Liver (tissue), 9 donors: Measurements from ENCODE around the gene TBC1D13. TPM values are rescaled to one million over a fixed set of nuclear protein-coding genes. Genes with fewer than 3 reads are reported as not detected.

Source experiments
- DNase-seq: peaks from one replicate; pipeline ENCODE4 v3.0.0-alpha.2; 2017; ENCODE audit warnings: low spot score
- H3K27ac ChIP-seq, 2 donors: one replicate each; pipeline ENCODE4 v1.7.0; 2013; ENCODE audit warnings: inconsistent platforms in 2 of 2, low read length in 2 of 2, control low read depth in 1 of 2, low read depth in 1 of 2, mild to moderate bottlenecking in 1 of 2
- H3K27me3 ChIP-seq, 4 donors: one replicate each; pipeline versions ENCODE4 v1.6.1 to v1.7.0; 2013; ENCODE audit warnings: low read length in 3 of 4, inconsistent platforms in 1 of 4, mild to moderate bottlenecking in 1 of 4, moderate library complexity in 1 of 4; ENCODE audit not compliant: control insufficient read depth in 4 of 4, insufficient read depth in 4 of 4
- H3K36me3 ChIP-seq, 4 donors: one replicate each; pipeline versions ENCODE4 v1.6.1 to v1.7.0; 2013; ENCODE audit warnings: low read length in 3 of 4, mild to moderate bottlenecking in 3 of 4, low read depth in 1 of 4, moderate library complexity in 1 of 4; ENCODE audit not compliant: control insufficient read depth in 4 of 4, insufficient read depth in 3 of 4
- H3K4me1 ChIP-seq, 4 donors: one replicate each; pipeline versions ENCODE4 v1.6.1 to v1.7.0; 2013; ENCODE audit warnings: low read length in 3 of 4, mild to moderate bottlenecking in 3 of 4, moderate library complexity in 1 of 4; ENCODE audit not compliant: control insufficient read depth in 4 of 4, insufficient read depth in 4 of 4
- H3K4me3 ChIP-seq, 3 donors: one replicate each; pipeline versions ENCODE4 v1.6.1 to v1.7.0; 2013; ENCODE audit warnings: low read length in 3 of 3, control low read depth in 1 of 3, low read depth in 1 of 3, mild to moderate bottlenecking in 1 of 3
- H3K9ac ChIP-seq, 2 donors: one replicate each; pipeline ENCODE4 v1.7.0; 2013; ENCODE audit warnings: low read length in 2 of 2, mild to moderate bottlenecking in 2 of 2, moderate library complexity in 2 of 2, control low read depth in 1 of 2, low read depth in 1 of 2
- H3K9me3 ChIP-seq, 4 donors: one replicate each; pipeline versions ENCODE4 v1.6.1 to v1.7.0; 2013; ENCODE audit warnings: low read length in 3 of 4; ENCODE audit not compliant: control insufficient read depth in 4 of 4
- EGR1 ChIP-seq, 2 donors: IDR thresholded peaks; 2 replicates each; pipeline ENCODE4 v1.6.1; 2016 to 2018; ENCODE audit warnings: antibody characterized with exemption in 2 of 2, low read depth in 2 of 2
- FOXA1 ChIP-seq: IDR thresholded peaks from 2 replicates; pipeline ENCODE4 v1.6.1; 2016; ENCODE audit warnings: antibody characterized with exemption
- GABPA ChIP-seq, 2 donors: IDR thresholded peaks in 1 of 2; conservative IDR thresholded peaks in 1 of 2; 2 replicates each; pipeline ENCODE4 v1.6.1; 2016; ENCODE audit warnings: antibody characterized with exemption in 2 of 2, mild to moderate bottlenecking in 1 of 2, moderate library complexity in 1 of 2
- HNF4A ChIP-seq, 2 donors: conservative IDR thresholded peaks; 2 replicates each; pipeline ENCODE4 v1.6.1; 2016; ENCODE audit warnings: antibody characterized with exemption in 2 of 2, mild to moderate bottlenecking in 2 of 2
- HNF4G ChIP-seq: IDR thresholded peaks from 2 replicates; pipeline ENCODE4 v1.6.1; 2016; ENCODE audit warnings: antibody characterized with exemption
- JUND ChIP-seq, 2 donors: IDR thresholded peaks; 2 replicates each; pipeline ENCODE4 v1.6.1; 2016; ENCODE audit warnings: antibody characterized with exemption in 2 of 2
- NR2F2 ChIP-seq: IDR thresholded peaks from 2 replicates; pipeline ENCODE4 v1.6.1; 2016; ENCODE audit warnings: antibody characterized with exemption
- RXRA ChIP-seq, 2 donors: IDR thresholded peaks; 2 replicates each; pipeline ENCODE4 v1.6.1; 2017 to 2018; ENCODE audit warnings: antibody characterized with exemption in 2 of 2, mild to moderate bottlenecking in 1 of 2
- TAF1 ChIP-seq: conservative IDR thresholded peaks from 2 replicates; pipeline ENCODE4 v1.6.1; 2016; ENCODE audit warnings: antibody characterized with exemption, mild to moderate bottlenecking
- YY1 ChIP-seq: IDR thresholded peaks from 2 replicates; pipeline ENCODE4 v1.6.1; 2016; ENCODE audit warnings: antibody characterized with exemption, mild to moderate bottlenecking
- WGBS: extraction: QIAGEN DNeasy Blood & Tissue Kit; methylation state at CpG from one replicate; pipeline ENCODE4 v1.1.7; 2013; 5-methylcytosine and 5-hydroxymethylcytosine counted together
- polyA plus RNA-seq, 2 donors: library from polyadenylated mRNA; stranded (reverse) in 1 of 2; unstranded in 1 of 2; fragments of 200-250 nt in 1 of 2; fragments of >200 nt in 1 of 2; fragmentation: Nextera tagmentation in 1 of 2; extraction: Ambion mirVana in 1 of 2; gene quantifications; one replicate each; pipeline versions ENCODE4 v1.2.1 to v1.2.3, GENCODE V29; 2013 to 2015
- total RNA-seq, 2 donors: library from RNA; depleted of rRNA; stranded (reverse); fragments of >200 nt; gene quantifications; one replicate each; pipeline ENCODE4 v1.2.3, GENCODE V29; 2014
- TF ChIP-seq, protein P1 (sequence below): IDR thresholded peaks from 2 replicates; pipeline ENCODE4 v1.6.1; 2016; ENCODE audit warnings: antibody characterized with exemption
- TF ChIP-seq, protein P2 (sequence below): fragments of 150-350 bp; IDR thresholded peaks from 2 replicates; pipeline ENCODE4 v1.5.1; 2017; ENCODE audit warnings: improper control_type of control experiment, low read depth, low read length; ENCODE audit not compliant: missing input control
- TF ChIP-seq, protein P3 (sequence below): IDR thresholded peaks from 2 replicates; pipeline ENCODE4 v1.6.1; 2016; ENCODE audit warnings: antibody characterized with exemption
- donor health status: healthy.
- donor health status: healthy.
- donor health status: healthy.
- donor health status: healthy.
- donor health status: healthy.

Gene TBC1D13
- total and polyA plus RNA-seq, 4 donors, result 6.3 to 11.7 (median 8.0) TPM

DNA sequence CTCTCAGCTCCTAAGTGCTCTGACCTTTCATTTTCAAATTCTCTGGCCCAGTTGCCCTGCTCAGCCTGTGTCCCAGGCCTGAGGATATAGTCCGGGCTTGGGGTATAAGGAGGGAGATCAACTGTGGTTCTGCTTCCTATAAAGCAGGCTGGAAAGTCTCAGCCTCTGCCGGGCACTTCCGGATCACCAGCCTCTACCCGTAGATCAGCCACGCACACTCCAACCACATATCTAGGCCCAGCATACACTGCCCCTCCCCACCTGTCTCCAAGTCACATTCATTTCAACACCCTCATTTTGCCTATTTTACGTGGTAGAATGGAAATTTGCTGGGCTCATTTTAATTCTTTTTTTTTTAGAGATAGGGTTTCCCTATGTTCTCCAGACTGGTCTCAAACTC, 18.4 kb upstream of the TBC1D13 start:
- H3K9ac ChIP-seq, result no peak overlapping the region
- WGBS, result 88% methylated on average over 6 of the region's 6 CpGs
- TF ChIP-seq HNF4G (no peak), YY1 (no peak), FOXA1 (no peak), NR2F2 (no peak), RXRA (IDR thresholded peaks at IDR 0.05) (no peak), TAF1 (no peak)
- TF ChIP-seq, protein P1, sequence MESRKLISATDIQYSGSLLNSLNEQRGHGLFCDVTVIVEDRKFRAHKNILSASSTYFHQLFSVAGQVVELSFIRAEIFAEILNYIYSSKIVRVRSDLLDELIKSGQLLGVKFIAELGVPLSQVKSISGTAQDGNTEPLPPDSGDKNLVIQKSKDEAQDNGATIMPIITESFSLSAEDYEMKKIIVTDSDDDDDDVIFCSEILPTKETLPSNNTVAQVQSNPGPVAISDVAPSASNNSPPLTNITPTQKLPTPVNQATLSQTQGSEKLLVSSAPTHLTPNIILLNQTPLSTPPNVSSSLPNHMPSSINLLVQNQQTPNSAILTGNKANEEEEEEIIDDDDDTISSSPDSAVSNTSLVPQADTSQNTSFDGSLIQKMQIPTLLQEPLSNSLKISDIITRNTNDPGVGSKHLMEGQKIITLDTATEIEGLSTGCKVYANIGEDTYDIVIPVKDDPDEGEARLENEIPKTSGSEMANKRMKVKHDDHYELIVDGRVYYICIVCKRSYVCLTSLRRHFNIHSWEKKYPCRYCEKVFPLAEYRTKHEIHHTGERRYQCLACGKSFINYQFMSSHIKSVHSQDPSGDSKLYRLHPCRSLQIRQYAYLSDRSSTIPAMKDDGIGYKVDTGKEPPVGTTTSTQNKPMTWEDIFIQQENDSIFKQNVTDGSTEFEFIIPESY, result no peak
- TF ChIP-seq, protein P2, sequence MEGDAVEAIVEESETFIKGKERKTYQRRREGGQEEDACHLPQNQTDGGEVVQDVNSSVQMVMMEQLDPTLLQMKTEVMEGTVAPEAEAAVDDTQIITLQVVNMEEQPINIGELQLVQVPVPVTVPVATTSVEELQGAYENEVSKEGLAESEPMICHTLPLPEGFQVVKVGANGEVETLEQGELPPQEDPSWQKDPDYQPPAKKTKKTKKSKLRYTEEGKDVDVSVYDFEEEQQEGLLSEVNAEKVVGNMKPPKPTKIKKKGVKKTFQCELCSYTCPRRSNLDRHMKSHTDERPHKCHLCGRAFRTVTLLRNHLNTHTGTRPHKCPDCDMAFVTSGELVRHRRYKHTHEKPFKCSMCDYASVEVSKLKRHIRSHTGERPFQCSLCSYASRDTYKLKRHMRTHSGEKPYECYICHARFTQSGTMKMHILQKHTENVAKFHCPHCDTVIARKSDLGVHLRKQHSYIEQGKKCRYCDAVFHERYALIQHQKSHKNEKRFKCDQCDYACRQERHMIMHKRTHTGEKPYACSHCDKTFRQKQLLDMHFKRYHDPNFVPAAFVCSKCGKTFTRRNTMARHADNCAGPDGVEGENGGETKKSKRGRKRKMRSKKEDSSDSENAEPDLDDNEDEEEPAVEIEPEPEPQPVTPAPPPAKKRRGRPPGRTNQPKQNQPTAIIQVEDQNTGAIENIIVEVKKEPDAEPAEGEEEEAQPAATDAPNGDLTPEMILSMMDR, result no peak
- TF ChIP-seq, protein P3, sequence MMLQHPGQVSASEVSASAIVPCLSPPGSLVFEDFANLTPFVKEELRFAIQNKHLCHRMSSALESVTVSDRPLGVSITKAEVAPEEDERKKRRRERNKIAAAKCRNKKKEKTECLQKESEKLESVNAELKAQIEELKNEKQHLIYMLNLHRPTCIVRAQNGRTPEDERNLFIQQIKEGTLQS, result no peak

DNA sequence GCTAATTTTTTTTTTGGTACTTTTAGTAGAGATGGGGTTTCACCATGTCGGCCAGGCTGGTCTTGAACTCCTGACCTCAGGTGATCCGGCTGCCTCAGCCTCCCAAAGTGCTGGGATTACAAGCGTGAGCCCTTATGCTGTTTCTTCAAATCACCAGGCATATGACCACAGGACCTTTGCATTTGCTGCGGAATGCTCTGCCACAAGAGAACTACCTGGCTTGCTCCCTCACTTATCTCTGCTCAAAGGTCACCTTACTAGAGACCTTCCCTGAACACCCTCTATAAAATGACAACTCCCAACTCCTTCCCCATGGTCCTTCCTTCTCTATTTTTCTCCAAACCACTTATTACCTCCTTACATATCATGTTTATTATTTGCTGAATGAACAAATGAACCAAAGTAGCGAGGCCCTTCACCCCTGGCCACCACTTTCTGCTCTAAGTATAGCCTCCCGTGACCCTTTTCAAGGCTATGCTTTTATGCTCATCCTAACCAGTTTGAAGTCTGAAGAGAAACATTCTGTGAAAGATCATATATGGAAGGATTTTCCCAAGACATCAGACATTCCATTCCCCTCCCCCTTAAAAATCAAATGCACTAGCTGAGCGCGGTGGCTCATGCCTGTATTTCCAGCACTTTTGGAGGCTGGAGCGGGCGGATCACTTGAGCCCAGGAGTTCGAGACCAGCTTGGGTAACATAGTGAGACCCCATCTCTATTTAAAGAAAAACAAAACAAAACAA, 16.6 kb upstream of the TBC1D13 start:
- H3K4me1 ChIP-seq, result peaks cover 3 to 50% (median 34%) of the 10 kb centered on the region in 4 donors
- TF ChIP-seq GABPA (IDR thresholded peaks at IDR 0.05 in 1 of 2, conservative IDR thresholded peaks at IDR 0.05 in 1 of 2) (no peak), HNF4A (conservative IDR thresholded peaks at IDR 0.05) (peak in 1 of 2 donors; percentile 9)
- DNase-seq, result no peak
- H3K36me3 ChIP-seq, result peaks cover 0 to 2% (median 0%) of the 10 kb centered on the region in 4 donors
- no peaks in the 10 kb centered on the region for H3K27me3 ChIP-seq
- no peaks in the 10 kb centered on the region for H3K9me3 ChIP-seq
- H3K4me3 ChIP-seq, result peak overlapping the region; percentile 92 to 96 (median 94)
- 45% methylated on average over 11 of the region's 11 CpGs for WGBS
- H3K27ac ChIP-seq, result peak overlapping the region; percentile 77 to 94
- peak overlapping the region; percentile 95 to 96 for H3K9ac ChIP-seq

More for the DNA sequence above, 18.4 kb upstream of the TBC1D13 start:
- H3K36me3 ChIP-seq, result peaks cover 0 to 2% (median 0%) of the 10 kb centered on the region in 4 donors
- peaks cover 14 to 68% (median 52%) of the 10 kb centered on the region in 4 donors for H3K4me1 ChIP-seq
- H3K9me3 ChIP-seq, result no peaks in the 10 kb centered on the region
- H3K27ac ChIP-seq, result no peak overlapping the region
- no peaks in the 10 kb centered on the region for H3K27me3 ChIP-seq
- no peak overlapping the region for H3K4me3 ChIP-seq
- peak; percentile 58 for DNase-seq

DNA sequence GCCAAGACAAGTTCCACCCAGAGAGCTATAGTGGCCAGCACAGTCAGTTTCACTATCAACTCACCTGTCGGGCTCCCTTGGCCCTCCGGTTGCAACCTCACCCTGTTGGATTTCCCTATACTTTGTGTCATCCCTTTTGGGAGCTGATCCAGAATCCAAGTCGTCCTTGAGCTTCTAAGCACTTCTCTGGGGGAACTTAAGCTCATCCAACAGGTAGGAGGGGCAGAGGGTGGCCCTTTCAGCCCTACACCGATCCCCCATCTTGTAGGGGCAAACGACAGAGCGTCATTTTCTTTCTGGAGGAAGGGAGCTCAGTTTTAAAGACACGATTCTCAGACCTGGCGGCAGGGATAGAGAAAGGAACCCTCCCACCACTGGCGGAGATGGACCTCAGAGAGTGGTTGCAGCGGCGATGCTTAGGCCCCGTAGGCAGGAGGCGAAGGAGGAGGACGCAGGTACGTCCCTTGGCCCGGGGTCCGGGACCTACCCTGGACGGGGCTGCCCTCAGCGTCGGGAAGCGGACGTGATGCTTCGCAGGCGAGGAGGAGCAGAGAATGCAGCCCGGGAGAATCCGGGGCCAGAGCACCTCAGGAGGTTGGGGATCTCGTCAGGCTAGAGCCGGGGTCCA, 15.8 kb upstream of the TBC1D13 start:
- TF ChIP-seq RXRA (IDR thresholded peaks at IDR 0.05) (no peak), HNF4A (conservative IDR thresholded peaks at IDR 0.05) (no peak), EGR1 (IDR thresholded peaks at IDR 0.05; ENCODE audit: low read depth in 2 of 2) (no peak), JUND (IDR thresholded peaks at IDR 0.05) (no peak), TAF1 (no peak)
- Histone ChIP-seq H3K9ac (peak overlapping the region; percentile 95 to 96), H3K4me3 (peak overlapping the region; percentile 92 to 96 (median 94)), H3K36me3 (peaks cover 0 to 2% (median 0%) of the 10 kb centered on the region in 4 donors), H3K4me1 (peaks cover 3 to 44% (median 29%) of the 10 kb centered on the region in 4 donors), H3K27ac (peak overlapping the region; percentile 77 to 94), H3K27me3 (no peaks in the 10 kb centered on the region), H3K9me3 (no peaks in the 10 kb centered on the region)
- WGBS, result under 1% methylated on average over 28 of the region's 28 CpGs
- no peak for DNase-seq
